NCI-H2196 treated with DMSO at 0.1 percent for 48 hours (cell line): ENCODE measurements around the gene TLR9.

Experiments used
- DNase-seq: peaks from one replicate; lab custom pipeline; 2025; ENCODE audit not compliant: unreplicated experiment; lab: John Stamatoyannopoulos, UW

The TLR9 gene

GRCh38 chr3:52248165-52248541 lies 22.7 kb upstream of the TLR9 start:
- no peak for DNase-seq

DNA sequence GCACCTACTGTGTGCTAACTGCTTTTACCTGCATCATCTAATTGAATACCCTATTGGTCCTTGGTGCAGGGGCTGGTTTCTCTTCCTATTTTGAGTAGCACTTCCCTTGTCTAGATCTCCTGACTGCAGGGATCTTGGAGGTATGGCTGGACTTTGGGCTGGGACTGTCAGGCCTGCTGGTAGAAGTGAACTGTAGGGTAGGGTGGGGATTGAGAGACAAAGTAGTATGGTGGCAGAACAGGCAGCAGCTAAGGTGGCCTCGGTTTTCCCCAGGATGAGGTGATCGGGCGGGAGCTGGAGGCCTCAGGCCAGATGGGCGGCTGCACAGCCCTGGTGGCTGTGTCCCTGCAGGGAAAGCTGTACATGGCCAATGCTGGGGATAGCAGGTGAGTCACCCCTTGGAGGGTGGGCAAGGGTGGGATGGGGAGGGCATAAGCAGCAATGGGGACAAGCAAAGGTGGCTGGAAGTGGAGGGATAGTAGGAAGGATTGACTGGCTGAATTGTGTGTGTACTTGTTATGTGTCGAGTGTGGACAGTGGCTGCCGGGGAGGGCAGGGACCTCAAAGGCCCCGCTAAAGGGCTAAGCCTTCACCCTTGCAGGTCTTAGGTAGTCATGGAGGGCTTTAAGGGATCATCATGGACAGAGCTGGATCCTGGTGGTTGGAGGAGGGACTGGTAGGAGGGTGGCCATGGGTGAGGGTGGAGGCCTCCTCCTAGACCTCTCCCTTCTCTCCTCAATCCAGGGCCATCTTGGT lies 22.1 kb upstream of the TLR9 start:
- no peak for DNase-seq

- no peak for DNase-seq
Measured at GRCh38 chr3:52246728-52247408, 21.4 kb upstream of the TLR9 start.

GRCh38 chr3:52246264-52246620 lies 20.8 kb upstream of the TLR9 start:
- no peak for DNase-seq

- no peak for DNase-seq
Measured at GRCh38 chr3:52245322-52246263, 20.1 kb upstream of the TLR9 start, which contains the start of gene PPM1M. PPM1M (plus strand) TSS chr3:52245759; CDS start chr3:52245825, 66 bp downstream.

- no peak for DNase-seq
Measured at GRCh38 chr3:52243791-52244628, 18.6 kb upstream of the TLR9 start.

- no peak for DNase-seq
Measured at GRCh38 chr3:52242039-52242438, 16.6 kb upstream of the TLR9 start.

GRCh38 chr3:52240886-52241370 lies 15.5 kb upstream of the TLR9 start:
- no peak for DNase-seq

- DNase-seq: no peak
Measured at GRCh38 chr3:52240059-52240885, 14.8 kb upstream of the TLR9 start.

DNA sequence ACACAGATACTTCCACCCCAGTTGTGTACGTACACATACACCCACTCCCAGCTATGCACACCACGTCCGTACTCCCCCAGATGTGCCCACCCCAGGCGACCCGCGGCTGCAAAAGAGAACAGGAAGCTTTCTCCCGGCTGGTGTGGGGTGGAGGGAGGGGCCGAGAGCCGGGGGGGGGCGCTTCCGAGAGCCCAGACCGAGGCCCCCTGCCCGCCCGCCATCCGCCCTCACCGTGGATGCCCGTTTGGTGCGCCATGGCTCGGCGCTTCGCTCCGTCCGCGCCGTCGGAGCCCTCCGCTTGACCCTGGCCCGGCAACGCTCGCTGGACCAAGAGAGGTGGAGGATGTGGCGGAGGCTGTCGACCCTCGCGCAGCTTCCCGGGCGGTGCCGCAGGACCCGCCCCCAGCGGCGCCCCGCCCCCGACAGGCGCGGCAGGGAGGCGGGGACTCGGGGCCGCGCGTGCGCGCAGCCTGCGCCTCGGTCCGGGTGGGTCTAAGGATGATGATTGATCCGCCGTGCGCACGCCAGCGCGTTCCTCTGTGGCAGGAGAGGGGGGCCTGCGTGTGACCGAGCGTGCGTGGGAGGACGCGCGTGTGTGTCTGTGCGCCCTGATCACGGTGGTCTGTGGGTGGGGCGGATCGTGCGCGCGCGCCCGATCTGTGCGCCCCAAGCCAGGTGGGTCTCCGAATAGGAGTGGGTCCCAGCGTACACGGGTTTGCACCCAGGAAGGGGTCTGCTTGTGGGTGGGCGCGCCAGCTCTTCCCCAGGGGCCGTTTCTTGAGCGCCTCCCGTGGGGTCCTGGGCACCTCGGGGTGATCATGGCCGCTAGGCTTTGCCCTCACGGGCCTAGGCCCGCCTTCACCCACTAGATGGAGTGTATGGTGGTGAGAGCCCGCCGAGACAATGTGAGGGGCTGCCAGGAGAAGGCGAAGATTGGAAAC lies 13.6 kb upstream of the TLR9 start, which contains the start of gene TWF2:
Gene TWF2 (minus strand): TSS at position 398 of the 941 bp plus-strand sequence. CDS start 142 bp downstream, at position 256.
- no peak for DNase-seq

DNA sequence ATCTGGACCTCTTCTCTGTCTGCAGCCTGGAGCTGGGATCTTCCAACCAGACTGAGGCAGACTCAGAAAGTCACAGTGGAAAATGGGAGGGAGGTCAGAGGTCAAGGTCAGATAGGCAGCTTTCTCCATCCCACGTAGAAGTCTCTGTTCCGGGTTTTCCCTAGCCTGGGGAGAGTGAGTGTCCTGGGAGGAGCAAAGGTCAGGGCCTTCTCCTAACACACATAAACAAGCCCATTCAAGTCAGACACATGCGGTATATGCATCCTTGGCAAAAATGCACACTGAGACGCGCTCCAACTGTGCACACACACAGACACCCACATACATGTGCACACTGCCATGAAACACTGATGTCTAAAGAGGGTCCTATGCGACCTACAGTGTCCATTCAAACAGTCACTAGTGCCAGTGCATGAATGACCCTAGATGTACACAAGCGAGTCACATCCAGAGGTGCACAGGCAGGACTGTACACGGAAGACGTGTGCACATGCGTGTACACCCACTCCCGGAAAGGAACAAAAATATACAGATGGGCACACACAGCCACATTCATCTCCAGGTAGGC lies 12.8 kb upstream of the TLR9 start:
- no peak for DNase-seq

DNA sequence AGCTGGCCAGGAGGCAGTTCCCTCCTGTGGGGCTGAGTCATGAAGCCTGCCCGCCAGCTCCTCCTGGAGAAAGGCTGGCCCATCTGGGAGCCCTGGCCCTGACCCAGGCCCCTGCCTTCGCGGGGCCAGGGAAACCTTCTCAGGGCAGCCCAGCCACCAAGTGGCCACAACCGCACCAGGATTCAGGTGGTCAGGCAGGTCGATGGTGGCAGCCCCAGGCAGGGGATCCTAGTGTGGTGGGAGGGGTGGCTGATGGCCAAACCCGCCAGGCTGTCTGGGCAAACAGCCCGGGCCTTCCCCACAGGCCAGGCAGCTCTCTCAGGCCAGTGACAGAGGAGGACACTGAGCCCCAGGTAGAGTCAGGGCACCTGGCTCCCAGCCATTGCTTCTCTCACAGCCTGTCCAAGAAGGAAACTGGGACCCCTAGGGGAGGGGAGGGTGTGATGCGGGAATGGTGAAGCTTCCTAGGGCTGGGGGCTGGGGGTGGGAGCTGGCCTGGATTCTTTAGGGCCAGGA lies 12.3 kb upstream of the TLR9 start:
- peak; percentile 72 for DNase-seq

DNA sequence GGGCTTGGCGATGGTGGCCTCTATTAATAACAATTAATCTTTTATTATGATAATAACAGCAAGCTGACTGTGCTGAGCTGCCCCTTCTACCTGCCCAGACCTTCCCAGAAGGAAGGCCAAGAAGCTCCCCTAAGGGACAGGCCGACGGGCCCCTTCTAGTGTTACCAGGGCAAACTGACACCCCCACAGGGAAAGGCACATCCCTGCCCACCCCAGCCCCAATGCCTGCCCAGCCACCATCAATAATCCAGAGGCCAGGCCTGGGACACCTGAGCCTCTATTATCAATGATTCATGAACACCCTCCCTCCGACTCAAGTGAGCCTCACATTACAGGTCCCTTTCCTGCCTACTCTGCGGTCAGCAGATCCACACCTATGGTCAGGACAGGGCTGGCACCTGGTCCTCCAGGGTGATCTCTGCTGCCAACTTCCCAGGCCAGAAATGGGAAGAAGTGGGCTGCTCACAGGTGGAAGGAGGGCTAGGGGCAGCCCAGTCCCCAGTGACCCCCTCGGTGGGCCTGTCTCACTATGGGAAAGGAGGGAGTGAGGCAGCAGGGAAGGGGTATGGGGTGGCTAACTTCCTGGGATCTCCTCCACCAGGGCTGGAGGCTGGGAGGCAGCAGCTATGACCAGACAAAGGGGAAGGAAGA lies 11.7 kb upstream of the TLR9 start:
- no peak for DNase-seq

GRCh38 chr3:52236424-52236886 lies 11.0 kb upstream of the TLR9 start:
- no peak for DNase-seq

DNA sequence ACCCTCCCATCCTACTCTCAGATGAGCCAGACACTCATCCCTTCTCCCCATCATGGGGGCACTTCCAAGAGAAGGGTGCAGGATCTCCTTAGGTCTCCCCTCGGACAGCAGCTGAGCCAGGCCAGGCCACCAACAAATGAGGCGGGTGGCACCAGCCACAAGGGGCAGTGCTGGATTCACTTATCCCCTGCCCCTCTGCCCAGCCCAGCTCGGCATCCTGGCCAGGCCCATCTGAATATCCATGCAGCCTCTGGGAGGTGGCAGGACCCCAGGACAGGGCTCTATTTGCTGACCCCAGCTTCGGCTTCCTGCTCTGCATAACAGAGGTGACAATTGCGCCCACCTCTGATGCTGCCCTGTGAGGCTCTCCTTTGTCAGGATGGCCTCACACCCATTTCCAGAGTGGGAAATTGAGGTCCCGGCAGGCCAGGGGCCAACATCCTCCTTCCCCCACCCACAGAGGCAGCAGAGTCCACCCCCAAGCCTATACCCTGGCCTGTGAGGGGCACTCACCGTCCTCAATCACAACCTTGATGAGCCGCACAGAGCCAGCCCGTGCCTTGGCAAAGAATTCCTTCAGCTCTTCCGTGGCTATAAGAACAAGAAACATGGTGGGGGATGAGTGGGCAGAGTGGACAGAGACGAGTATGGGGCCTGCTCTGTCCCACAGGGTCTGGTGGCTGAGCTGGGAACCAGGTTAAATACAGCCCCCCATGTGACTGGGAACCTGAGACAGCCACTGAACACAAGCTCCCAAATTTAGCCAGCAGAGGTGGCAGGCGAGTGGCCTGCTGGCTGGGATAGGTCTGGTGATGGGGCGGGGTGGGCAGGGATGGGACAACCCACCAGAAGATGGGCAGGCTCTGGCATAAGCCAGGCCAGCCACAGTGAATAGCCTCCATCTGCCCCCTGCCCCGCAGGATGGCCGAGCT lies 9.3 kb upstream of the TLR9 start:
- no peak for DNase-seq

- DNase-seq: no peak
Measured at GRCh38 chr3:52233968-52234367, 8.5 kb upstream of the TLR9 start.
